Calu3 (cell line): ENCODE data around the gene TTC33. TPM values are rescaled to one million over a fixed set of nuclear protein-coding genes. Genes with fewer than 3 reads are reported as not detected.
"Not testable (repeated sequence)": the region's sequence is repeated elsewhere in the genome, so short reads cannot be mapped to it uniquely, and the experiment has no call there.

ENCODE experiments used
- BruUV-seq: library from RNA; stranded (reverse); fragments of 400-500 nt; replicated peaks from 2 replicates; lab custom pipeline; 2021; lab: Mats Ljungman, UMichigan
- CTCF ChIA-PET: fragments of 300-600 bp; sonication (Branson Sonifier 250); formaldehyde crosslinking; loops from one replicate; lab custom pipeline; 2022; ENCODE audit warnings: antibody characterized with exemption; lab: Charles Lee
- DNase-seq: peaks from one replicate; pipeline ENCODE4 v3.0.0; 2022
- H3K27ac Mint-ChIP-seq: one replicate; pipeline ENCODE4 v1.8.0; 2022; ENCODE audit warnings: mixed read lengths; ENCODE audit not compliant: unreplicated experiment
- H3K27me3 Mint-ChIP-seq: one replicate; pipeline ENCODE4 v1.8.0; 2022; ENCODE audit warnings: mixed read lengths; ENCODE audit not compliant: unreplicated experiment
- H3K36me3 Mint-ChIP-seq: one replicate; pipeline ENCODE4 v1.8.0; 2022; ENCODE audit warnings: mild to moderate bottlenecking, moderate library complexity, mixed read lengths; ENCODE audit not compliant: insufficient read depth, unreplicated experiment
- H3K4me1 Mint-ChIP-seq: one replicate; pipeline ENCODE4 v1.8.0; 2022; ENCODE audit warnings: mild to moderate bottlenecking, low read depth, mixed read lengths; ENCODE audit not compliant: unreplicated experiment
- H3K4me3 Mint-ChIP-seq: one replicate; pipeline ENCODE4 v1.8.0; 2022; ENCODE audit warnings: mild to moderate bottlenecking, low read depth, moderate library complexity, mixed read lengths; ENCODE audit not compliant: unreplicated experiment
- H3K9me3 Mint-ChIP-seq: one replicate; pipeline ENCODE4 v1.8.0; 2022; ENCODE audit warnings: low read depth, mixed read lengths; ENCODE audit not compliant: unreplicated experiment
- CTCF ChIP-seq: fragments of 200-600 bp; IDR thresholded peaks from one replicate; pipeline ENCODE4 v1.8.0; 2022; ENCODE audit warnings: antibody characterized with exemption; ENCODE audit not compliant: unreplicated experiment
- intact Hi-C: fragments of 100-400 bp; cut with micrococcal nuclease; formaldehyde crosslinking; loops from one replicate; pipeline ENCODE4 v1.10.0; 2022; ENCODE audit not compliant: unreplicated experiment
- total RNA-seq: library from RNA; stranded (reverse); gene quantifications from 2 replicates; pipeline ENCODE4 v1.2.3, GENCODE V29; 2022

The TTC33 gene
- total RNA-seq, 1 experiment from 2014 or later, result 11.3 TPM

GRCh38 chr5:40571729-40572128 is 184.0 kb downstream of the TTC33 start:
- TF ChIP-seq CTCF, result no peak
- no peaks in the 10 kb centered on the region for H3K27me3 Mint-ChIP-seq
- H3K4me3 Mint-ChIP-seq, result no peak overlapping the region
- no peak overlapping the region for H3K27ac Mint-ChIP-seq
- CTCF ChIA-PET, result no interaction called here
- H3K36me3 Mint-ChIP-seq, result no peaks in the 10 kb centered on the region
- peaks cover 12% of the 10 kb centered on the region for H3K4me1 Mint-ChIP-seq
- intact Hi-C loops, result no loop called here
- BruUV-seq, result no TSS peak
- H3K9me3 Mint-ChIP-seq, result no peaks in the 10 kb centered on the region
- DNase-seq, result no peak

- no peak for TF ChIP-seq CTCF
- Mint-ChIP-seq H3K4me1 (peaks cover 12% of the 10 kb centered on the region), H3K9me3 (no peaks in the 10 kb centered on the region), H3K4me3 (no peak overlapping the region), H3K27ac (no peak overlapping the region), H3K27me3 (no peaks in the 10 kb centered on the region), H3K36me3 (no peaks in the 10 kb centered on the region)
- intact Hi-C loops, result no loop called here
- no peak for DNase-seq
- no TSS peak for BruUV-seq
- CTCF ChIA-PET, result no interaction called here
These were observed 185.2 kb downstream of the TTC33 start for GRCh38 chr5:40570408-40571129.

- no peak overlapping the region for H3K27ac Mint-ChIP-seq
- CTCF ChIA-PET, result no interaction called here
- intact Hi-C loops, result no loop called here
- TF ChIP-seq CTCF, result no peak
- no TSS peak for BruUV-seq
- no peak for DNase-seq
- H3K4me3 Mint-ChIP-seq, result no peak overlapping the region
- H3K9me3 Mint-ChIP-seq, result no peaks in the 10 kb centered on the region
- no peaks in the 10 kb centered on the region for H3K27me3 Mint-ChIP-seq
- H3K4me1 Mint-ChIP-seq, result peaks cover 12% of the 10 kb centered on the region
- no peaks in the 10 kb centered on the region for H3K36me3 Mint-ChIP-seq
These were observed 186.1 kb downstream of the TTC33 start for GRCh38 chr5:40569546-40570270.

GRCh38 chr5:40568548-40568947 is 187.2 kb downstream of the TTC33 start:
- CTCF ChIA-PET, result interaction anchor here (0.6 kb wide), 1 partner anchor 298 kb away, joined by 6 read pairs; no protein-coding TSS in a partner anchor
- H3K27ac Mint-ChIP-seq, result no peak overlapping the region
- H3K9me3 Mint-ChIP-seq, result peaks cover 2% of the 10 kb centered on the region

GRCh38 chr5:40563173-40563572 is 192.6 kb downstream of the TTC33 start:
- H3K27ac Mint-ChIP-seq, H3K4me3 Mint-ChIP-seq, H3K27me3 Mint-ChIP-seq, DNase-seq, intact Hi-C loops, BruUV-seq, H3K4me1 Mint-ChIP-seq, H3K9me3 Mint-ChIP-seq, CTCF ChIA-PET, H3K36me3 Mint-ChIP-seq: not testable (repeated sequence)

More at GRCh38 chr5:40568548-40568947, 187.2 kb downstream of the TTC33 start:
- Mint-ChIP-seq H3K36me3 (no peaks in the 10 kb centered on the region), H3K4me3 (no peak overlapping the region), H3K27me3 (no peaks in the 10 kb centered on the region), H3K4me1 (peaks cover 12% of the 10 kb centered on the region)
- DNase-seq, result no peak
- no peak for TF ChIP-seq CTCF
- no TSS peak for BruUV-seq
- intact Hi-C loops, result no loop called here
